HEK293 (cell line): Measurements from ENCODE around the gene TTC1.
"Not testable (repeated sequence)": the region's sequence is repeated elsewhere in the genome, so short reads cannot be mapped to it uniquely, and the experiment has no call there.

Experiments
- CTCF ChIA-PET: fragments of 350-600 bp; formaldehyde crosslinking; extraction: SDS; loops from one replicate; lab custom pipeline; 2021; ENCODE audit warnings: antibody characterized with exemption; lab: Yijun Ruan, JAX
- POLR2A ChIA-PET: fragments of 300-600 bp; formaldehyde crosslinking; extraction: SDS; loops from one replicate; lab custom pipeline; 2020; ENCODE audit warnings: antibody characterized with exemption, inconsistent platforms; lab: Yijun Ruan, JAX
- H3K27ac ChIP-seq: fragments of 200-500 bp; sonication (Bioruptor generic); 2 replicates; pipeline ENCODE4 v1.5.1; 2014; ENCODE audit warnings: low read depth, low read length, control low read depth, inconsistent platforms; ENCODE audit errors: extremely low read depth
- H3K36me3 ChIP-seq, 2 experiments: fragments of 200-500 bp in 1 of 2; sonication (Bioruptor generic) in 1 of 2; 1 replicate in 1 of 2; 2 replicates in 1 of 2; pipeline ENCODE4 v1.5.1; 2014 to 2017; ENCODE audit warnings: inconsistent platforms in 2 of 2, low read length in 2 of 2; ENCODE audit not compliant: control insufficient read depth in 2 of 2, insufficient read depth in 1 of 2
- H3K4me1 ChIP-seq: fragments of 200-500 bp; sonication (Bioruptor generic); 2 replicates; pipeline ENCODE4 v1.5.1; 2014; ENCODE audit warnings: mild to moderate bottlenecking, low read length, inconsistent platforms; ENCODE audit not compliant: control insufficient read depth, insufficient read depth
- H3K4me3 ChIP-seq: 2 replicates; pipeline ENCODE4 v1.5.1; 2011; ENCODE audit warnings: low read depth, mild to moderate bottlenecking, control low read depth, low read length, moderate library complexity
- H3K9me3 ChIP-seq: fragments of 200-500 bp; sonication (Bioruptor generic); 2 replicates; pipeline ENCODE4 v1.5.1; 2014; ENCODE audit warnings: low read depth, low read length, inconsistent platforms; ENCODE audit not compliant: control insufficient read depth, insufficient read depth
- GFI1B ChIP-seq: fragments of 450-650 bp; formaldehyde crosslinking; IDR thresholded peaks from 2 replicates; pipeline ENCODE4 v1.5.1; 2016; ENCODE audit warnings: missing biosample characterization, missing genetic modification characterization
- KLF16 ChIP-seq: fragments of 450-650 bp; formaldehyde crosslinking; IDR thresholded peaks from 2 replicates; pipeline ENCODE4 v1.5.1; 2017; ENCODE audit warnings: missing biosample characterization, missing genetic modification characterization
- MZF1 ChIP-seq: fragments of 450-650 bp; formaldehyde crosslinking; IDR thresholded peaks from 2 replicates; pipeline ENCODE4 v1.5.1; 2017; ENCODE audit warnings: missing biosample characterization, missing genetic modification characterization, borderline replicate concordance
- ZBTB21 ChIP-seq: fragments of 450-650 bp; formaldehyde crosslinking; IDR thresholded peaks from 2 replicates; pipeline ENCODE4 v1.5.1; 2017; ENCODE audit warnings: missing biosample characterization, missing genetic modification characterization
- ZBTB26 ChIP-seq: fragments of 450-650 bp; formaldehyde crosslinking; optimal IDR thresholded peaks from 2 replicates; pipeline ENCODE3; 2016; ENCODE audit warnings: missing biosample characterization, mild to moderate bottlenecking, missing genetic modification characterization
- ZNF114 ChIP-seq: fragments of 450-650 bp; formaldehyde crosslinking; IDR thresholded peaks from 2 replicates; pipeline ENCODE4 v1.5.0; 2017; ENCODE audit warnings: missing biosample characterization, missing genetic modification characterization
- ZNF16 ChIP-seq: fragments of 450-650 bp; formaldehyde crosslinking; IDR thresholded peaks from 2 replicates; pipeline ENCODE4 v1.5.1; 2016; ENCODE audit warnings: low read depth, missing biosample characterization, missing genetic modification characterization
- ZNF2 ChIP-seq: fragments of 450-650 bp; formaldehyde crosslinking; IDR thresholded peaks from 2 replicates; pipeline ENCODE4 v1.5.1; 2016; ENCODE audit warnings: missing biosample characterization, missing genetic modification characterization
- ZNF302 ChIP-seq: fragments of 450-650 bp; formaldehyde crosslinking; IDR thresholded peaks from 2 replicates; pipeline ENCODE4 v1.5.1; 2016; ENCODE audit warnings: missing biosample characterization, missing genetic modification characterization, low read depth
- ZNF394 ChIP-seq: fragments of 450-650 bp; formaldehyde crosslinking; IDR thresholded peaks from 2 replicates; pipeline ENCODE4 v1.5.1; 2016; ENCODE audit warnings: missing biosample characterization, missing genetic modification characterization, mild to moderate bottlenecking, moderate library complexity, borderline replicate concordance
- ZNF433 ChIP-seq: fragments of 450-650 bp; formaldehyde crosslinking; IDR thresholded peaks from 2 replicates; pipeline ENCODE4 v1.5.1; 2016; ENCODE audit warnings: missing biosample characterization, missing genetic modification characterization, low read depth
- ZNF654 ChIP-seq: fragments of 450-650 bp; formaldehyde crosslinking; IDR thresholded peaks from 2 replicates; pipeline ENCODE4 v1.5.1; 2016; ENCODE audit warnings: low read depth, missing biosample characterization, missing genetic modification characterization
- ZNF707 ChIP-seq: fragments of 450-650 bp; formaldehyde crosslinking; IDR thresholded peaks from 2 replicates; pipeline ENCODE4 v1.5.1; 2016; ENCODE audit warnings: missing biosample characterization, missing genetic modification characterization
- ZSCAN16 ChIP-seq: fragments of 450-650 bp; formaldehyde crosslinking; IDR thresholded peaks from 2 replicates; pipeline ENCODE4 v1.5.1; 2016; ENCODE audit warnings: missing biosample characterization, missing genetic modification characterization
- ZSCAN5A ChIP-seq: fragments of 450-650 bp; formaldehyde crosslinking; IDR thresholded peaks from 2 replicates; pipeline ENCODE4 v1.5.1; 2016; ENCODE audit warnings: missing biosample characterization, missing genetic modification characterization
- TF ChIP-seq, protein P1 (sequence below): fragments of 450-650 bp; formaldehyde crosslinking; IDR thresholded peaks from 2 replicates; pipeline ENCODE4 v1.5.1; 2016; ENCODE audit warnings: missing biosample characterization, missing genetic modification characterization
- TF ChIP-seq, protein P2 (sequence below): fragments of 450-650 bp; formaldehyde crosslinking; IDR thresholded peaks from 2 replicates; pipeline ENCODE4 v1.5.1; 2016; ENCODE audit warnings: missing biosample characterization, missing genetic modification characterization, low read depth

Gene TTC1

GRCh38 chr5:159965031-159965837 is 43.7 kb upstream of the TTC1 start:
- Histone ChIP-seq H3K4me1 (no peaks in the 10 kb centered on the region; the same call in 1 of the 2 replicates), H3K4me3 (no peak overlapping the region), H3K9me3 (no peaks in the 10 kb centered on the region), H3K36me3 (no peaks in the 10 kb centered on the region), H3K27ac (no peak overlapping the region)
- ChIA-PET POLR2A (no interaction called here), CTCF (interaction anchor here (0.6 to 2.3 kb wide), 6 partner anchors 15 to 696 kb away, joined by 3 to 12 read pairs (median 3); no protein-coding TSS in a partner anchor)
- TF ChIP-seq, protein P1, sequence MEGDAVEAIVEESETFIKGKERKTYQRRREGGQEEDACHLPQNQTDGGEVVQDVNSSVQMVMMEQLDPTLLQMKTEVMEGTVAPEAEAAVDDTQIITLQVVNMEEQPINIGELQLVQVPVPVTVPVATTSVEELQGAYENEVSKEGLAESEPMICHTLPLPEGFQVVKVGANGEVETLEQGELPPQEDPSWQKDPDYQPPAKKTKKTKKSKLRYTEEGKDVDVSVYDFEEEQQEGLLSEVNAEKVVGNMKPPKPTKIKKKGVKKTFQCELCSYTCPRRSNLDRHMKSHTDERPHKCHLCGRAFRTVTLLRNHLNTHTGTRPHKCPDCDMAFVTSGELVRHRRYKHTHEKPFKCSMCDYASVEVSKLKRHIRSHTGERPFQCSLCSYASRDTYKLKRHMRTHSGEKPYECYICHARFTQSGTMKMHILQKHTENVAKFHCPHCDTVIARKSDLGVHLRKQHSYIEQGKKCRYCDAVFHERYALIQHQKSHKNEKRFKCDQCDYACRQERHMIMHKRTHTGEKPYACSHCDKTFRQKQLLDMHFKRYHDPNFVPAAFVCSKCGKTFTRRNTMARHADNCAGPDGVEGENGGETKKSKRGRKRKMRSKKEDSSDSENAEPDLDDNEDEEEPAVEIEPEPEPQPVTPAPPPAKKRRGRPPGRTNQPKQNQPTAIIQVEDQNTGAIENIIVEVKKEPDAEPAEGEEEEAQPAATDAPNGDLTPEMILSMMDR (tag by site-specific recombination): peak; percentile 49
- TF ChIP-seq ZNF2 (tag by site-specific recombination) (peak; percentile 63), MZF1 (tag by site-specific recombination) (no peak), ZNF654 (tag by site-specific recombination) (peak; percentile 66), ZNF302 (tag by site-specific recombination) (no peak), ZSCAN5A (tag by site-specific recombination) (no peak), KLF16 (tag by site-specific recombination) (no peak)

DNA sequence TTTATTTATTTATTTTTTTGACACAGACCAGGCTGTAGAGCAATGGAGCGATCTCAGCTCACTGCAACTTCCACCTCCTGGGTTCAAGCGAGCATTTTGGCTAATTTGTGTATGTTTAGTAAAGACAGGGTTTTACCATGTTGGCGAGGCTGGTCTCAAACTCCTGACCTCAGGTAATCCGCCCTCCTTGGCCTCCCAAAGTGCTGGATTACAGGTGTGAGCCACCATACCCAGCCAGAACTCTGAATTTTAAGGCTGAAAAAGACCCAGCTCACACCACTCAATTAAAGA is 43.2 kb upstream of the TTC1 start:
- H3K36me3 ChIP-seq, H3K4me1 ChIP-seq, H3K9me3 ChIP-seq, H3K4me3 ChIP-seq, POLR2A ChIA-PET, H3K27ac ChIP-seq: not testable (repeated sequence)
- CTCF ChIA-PET: interaction anchor here (0.6 to 2.3 kb wide), 7 partner anchors 16 to 697 kb away, joined by 3 to 12 read pairs (median 3); no protein-coding TSS in a partner anchor

DNA sequence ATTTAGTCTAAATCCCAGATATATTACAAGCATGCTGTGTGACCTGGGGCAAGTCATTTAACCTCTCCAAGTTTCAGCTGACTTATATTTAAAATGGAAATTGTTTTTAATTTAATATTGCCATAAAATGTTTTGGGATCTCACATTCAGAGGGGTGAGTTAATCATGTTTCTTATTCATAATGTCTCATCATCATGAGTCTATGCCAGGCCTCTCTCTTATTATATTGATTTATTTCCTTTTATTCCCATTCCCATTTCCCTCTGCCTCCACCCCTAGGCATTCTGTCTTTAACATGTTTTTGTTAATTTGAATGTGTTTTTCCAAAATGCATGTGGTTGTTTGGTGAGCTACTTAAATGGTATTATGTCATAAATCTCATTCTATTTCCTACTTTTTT is 39.0 kb upstream of the TTC1 start:
- ChIA-PET POLR2A (no interaction called here), CTCF (interaction anchor here (0.6 to 1.1 kb wide), 3 partner anchors 12 to 51 kb away, joined by 3 to 4 read pairs (median 3); no protein-coding TSS in a partner anchor)
- H3K27ac ChIP-seq: no peak overlapping the region
- H3K4me1 ChIP-seq: no peaks in the 10 kb centered on the region
- H3K4me3 ChIP-seq: no peak overlapping the region
- no peaks in the 10 kb centered on the region for H3K9me3 ChIP-seq
- TF ChIP-seq ZNF114 (tag by site-specific recombination): no peak
- no peak for TF ChIP-seq ZBTB26 (tag by site-specific recombination)
- TF ChIP-seq ZBTB21 (tag by site-specific recombination): no peak
- no peak for TF ChIP-seq ZNF394 (tag by site-specific recombination)
- TF ChIP-seq, protein P2, sequence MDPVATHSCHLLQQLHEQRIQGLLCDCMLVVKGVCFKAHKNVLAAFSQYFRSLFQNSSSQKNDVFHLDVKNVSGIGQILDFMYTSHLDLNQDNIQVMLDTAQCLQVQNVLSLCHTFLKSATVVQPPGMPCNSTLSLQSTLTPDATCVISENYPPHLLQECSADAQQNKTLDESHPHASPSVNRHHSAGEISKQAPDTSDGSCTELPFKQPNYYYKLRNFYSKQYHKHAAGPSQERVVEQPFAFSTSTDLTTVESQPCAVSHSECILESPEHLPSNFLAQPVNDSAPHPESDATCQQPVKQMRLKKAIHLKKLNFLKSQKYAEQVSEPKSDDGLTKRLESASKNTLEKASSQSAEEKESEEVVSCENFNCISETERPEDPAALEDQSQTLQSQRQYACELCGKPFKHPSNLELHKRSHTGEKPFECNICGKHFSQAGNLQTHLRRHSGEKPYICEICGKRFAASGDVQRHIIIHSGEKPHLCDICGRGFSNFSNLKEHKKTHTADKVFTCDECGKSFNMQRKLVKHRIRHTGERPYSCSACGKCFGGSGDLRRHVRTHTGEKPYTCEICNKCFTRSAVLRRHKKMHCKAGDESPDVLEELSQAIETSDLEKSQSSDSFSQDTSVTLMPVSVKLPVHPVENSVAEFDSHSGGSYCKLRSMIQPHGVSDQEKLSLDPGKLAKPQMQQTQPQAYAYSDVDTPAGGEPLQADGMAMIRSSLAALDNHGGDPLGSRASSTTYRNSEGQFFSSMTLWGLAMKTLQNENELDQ (tag by site-specific recombination): no peak
- no peak for TF ChIP-seq ZNF16 (tag by site-specific recombination)
- no peak for TF ChIP-seq ZNF707 (tag by site-specific recombination)
- no peak for TF ChIP-seq GFI1B
- no peak for TF ChIP-seq ZNF433 (tag by site-specific recombination)
- no peak for TF ChIP-seq ZSCAN16 (tag by site-specific recombination)
- no peaks in the 10 kb centered on the region for H3K36me3 ChIP-seq
